K562 (cell line): ENCODE data around the gene LRP1B. TPM values are rescaled to one million over a fixed set of nuclear protein-coding genes. Genes with fewer than 3 reads are reported as not detected.

ENCODE experiments used
- ATAC-seq: fragments of 200-7000 bp; cut with Tn5 transposase; 3 replicates; pipeline ENCODE4 v1.9.1; 2020; ENCODE audit warnings: moderate library complexity
- BruUV-seq: library from RNA; stranded (reverse); fragments of 400-500 nt; replicated peaks from 2 replicates; lab custom pipeline; 2021; lab: Mats Ljungman, UMichigan
- CTCF ChIA-PET: fragments of 300-600 bp; formaldehyde crosslinking; extraction: SDS; loops from one replicate; lab custom pipeline; 2021; ENCODE audit warnings: low intra/inter-chr PET ratio; lab: Yijun Ruan, JAX
- POLR2A ChIA-PET: fragments of 300-600, 350-650 bp; sonication (Branson Sonifier 250); formaldehyde crosslinking; extraction: SDS; loops from one replicate; lab custom pipeline; 2021; ENCODE audit warnings: antibody characterized with exemption, inconsistent platforms; lab: Yijun Ruan, JAX
- DNase-seq, 4 experiments: peaks; one replicate each; pipeline versions ENCODE4 v3.0.0 to v3.0.0-alpha.2; 2011 to 2018; ENCODE audit warnings: low spot score in 3 of 4, mixed read lengths in 3 of 4; ENCODE audit errors: extremely low read depth in 1 of 4
- FAIRE-seq: peaks from 2 replicates; lab custom pipeline; 2011; peaks lifted over from hg19 to GRCh38; lab: Jason Lieb, UNC
- H2AFZ ChIP-seq: 2 replicates; pipeline ENCODE4 v1.6.0; 2011; ENCODE audit warnings: low read depth, low read length, control low read depth, inconsistent platforms
- H3K27ac ChIP-seq: fragments of 200-600 bp; 3 replicates; pipeline ENCODE4 v1.8.0; 2011; ENCODE audit warnings: low read depth, mild to moderate bottlenecking, control low read depth, inconsistent platforms, low read length, moderate library complexity, mixed read lengths; ENCODE audit errors: extremely low read depth
- H3K27me3 ChIP-seq, 2 experiments: fragments of 300-600 bp in 1 of 2; 2 replicates in 1 of 2; 3 replicates in 1 of 2; pipeline versions ENCODE4 v1.6.0 to v1.8.0; 2011; ENCODE audit warnings: inconsistent platforms in 2 of 2, low read length in 2 of 2, mild to moderate bottlenecking in 1 of 2, mixed read lengths in 1 of 2, moderate library complexity in 1 of 2; ENCODE audit not compliant: control insufficient read depth in 2 of 2, insufficient read depth in 2 of 2
- H3K36me3 ChIP-seq: fragments of 300-600 bp; 3 replicates; pipeline ENCODE4 v1.8.0; 2011; ENCODE audit warnings: mild to moderate bottlenecking, low read length, inconsistent platforms; ENCODE audit not compliant: control insufficient read depth, insufficient read depth
- H3K4me1 ChIP-seq, 2 experiments: fragments of 200-600 bp in 1 of 2; replicated peaks in 1 of 2; 2 replicates in 1 of 2; 3 replicates in 1 of 2; pipeline versions ENCODE4 v1.5.1 to v1.8.0; 2011; ENCODE audit warnings: inconsistent platforms in 2 of 2, low read length in 2 of 2, mild to moderate bottlenecking in 1 of 2, mixed read lengths in 1 of 2, moderate library complexity in 1 of 2; ENCODE audit not compliant: control insufficient read depth in 2 of 2, insufficient read depth in 2 of 2
- H3K4me2 ChIP-seq: 2 replicates; pipeline ENCODE4 v1.6.1; 2011; ENCODE audit warnings: low read length, control low read depth, inconsistent platforms, mixed read lengths; ENCODE audit not compliant: insufficient read depth
- H3K4me3 ChIP-seq: fragments of 200-600 bp; sonication (generic), shearing (Covaris generic); 2 replicates; pipeline ENCODE4 v1.5.1; 2016; ENCODE audit warnings: control low read depth, inconsistent platforms
- H3K79me2 ChIP-seq: fragments of 200-600 bp; 3 replicates; pipeline ENCODE4 v1.8.0; 2011; ENCODE audit warnings: low read length, inconsistent platforms; ENCODE audit not compliant: control insufficient read depth, insufficient read depth
- H3K9ac ChIP-seq, 2 experiments: 2 replicates each; pipeline versions ENCODE4 v1.6.0 to v1.6.1; 2011; ENCODE audit warnings: low read depth in 2 of 2, low read length in 2 of 2, control low read depth in 1 of 2, inconsistent platforms in 1 of 2, mild to moderate bottlenecking in 1 of 2, mixed read lengths in 1 of 2; ENCODE audit not compliant: insufficient read depth in 1 of 2
- H3K9me1 ChIP-seq: one replicate; pipeline ENCODE4 v1.6.0; 2011; ENCODE audit warnings: inconsistent platforms, mild to moderate bottlenecking, low read length, moderate library complexity; ENCODE audit not compliant: control insufficient read depth, insufficient read depth
- H3K9me3 ChIP-seq: replicated peaks from 2 replicates; pipeline ENCODE4 v1.5.1; 2011; ENCODE audit warnings: low read depth, low read length, inconsistent platforms; ENCODE audit not compliant: control insufficient read depth, insufficient read depth
- H4K20me1 ChIP-seq: replicated peaks from 2 replicates; pipeline ENCODE4 v1.6.1; 2011; ENCODE audit warnings: low read length, inconsistent platforms, mixed read lengths; ENCODE audit not compliant: control insufficient read depth, insufficient read depth
- CREBBP ChIP-seq: IDR thresholded peaks from one replicate; pipeline ENCODE4 v1.6.1; 2012; ENCODE audit warnings: low read depth, mild to moderate bottlenecking, control low read depth, inconsistent platforms, low read length
- DMBX1 ChIP-seq: fragments of 250-450 bp; sonication (Bioruptor Pico); IDR thresholded peaks from 2 replicates; pipeline ENCODE4 v1.8.0; 2022; ENCODE audit warnings: inconsistent platforms, mild to moderate bottlenecking, moderate library complexity, borderline replicate concordance
- FOXA1 ChIP-seq: fragments of 450-650 bp; IDR thresholded peaks from 2 replicates; pipeline ENCODE4 v1.6.1; 2016; ENCODE audit warnings: mild to moderate bottlenecking, borderline replicate concordance
- RFX1 ChIP-seq: fragments of 450-650 bp; IDR thresholded peaks from 2 replicates; pipeline ENCODE4 v1.6.1; 2016; ENCODE audit warnings: mild to moderate bottlenecking, moderate library complexity
- RFX7 ChIP-seq: fragments of 250-450 bp; sonication (Bioruptor Pico); IDR thresholded peaks from 2 replicates; pipeline ENCODE4 v1.5.1; 2021; ENCODE audit warnings: mild to moderate bottlenecking
- TAL1 ChIP-seq: fragments of 450-650 bp; IDR thresholded peaks from 2 replicates; pipeline ENCODE4 v1.6.1; 2016; ENCODE audit warnings: mild to moderate bottlenecking
- ZNF282 ChIP-seq: sonication (generic); formaldehyde crosslinking; IDR thresholded peaks from 2 replicates; pipeline ENCODE4 v1.8.1; 2023; ENCODE audit warnings: missing genetic modification reagents
- ZNF764 ChIP-seq: fragments of 250-450 bp; sonication (Bioruptor Pico); IDR thresholded peaks from 2 replicates; pipeline ENCODE4 v1.4.0; 2020; ENCODE audit warnings: low read depth, mild to moderate bottlenecking, moderate library complexity
- WGBS: fragments of 100-300 bp; shearing (Covaris generic); methylation state at CpG from one replicate; pipeline ENCODE4 v1.1.6; 2016; ENCODE audit warnings: low coverage, mixed read lengths; ENCODE audit not compliant: insufficient coverage; ENCODE audit errors: missing lambda C conversion rate; 5-methylcytosine and 5-hydroxymethylcytosine counted together
- in situ Hi-C: fragments of 300-500 bp; cut with MboI; formaldehyde crosslinking; loops from 4 replicates; pipeline ENCODE4 v1.15.0; 2018; ENCODE audit warnings: inconsistent platforms, mixed read lengths
- intact Hi-C: fragments of 100-400 bp; cut with micrococcal nuclease; formaldehyde crosslinking; loops from 2 replicates; pipeline ENCODE4 v1.14.2; 2022
- polyA plus RNA-seq, 8 experiments: library from polyadenylated mRNA; depleted of rRNA in 4 of 8; stranded (reverse) in 5 of 8; unstranded in 3 of 8; fragments of >200 nt; fragmentation: Nextera tagmentation in 2 of 8; fragmentation: Illumina TruSeq in 1 of 8; extraction: Ambion mirVana in 2 of 8; extraction: Trizol in 1 of 8; gene quantifications; 2 replicates each; pipeline versions ENCODE4 v1.2.1 to v1.2.3, GENCODE V29; 2011 to 2014; ENCODE audit warnings: inconsistent platforms in 1 of 8, missing spikeins in 1 of 8
- total RNA-seq, 7 experiments: library from RNA; depleted of rRNA in 6 of 7; stranded (reverse); fragments of >200 nt in 6 of 7; fragmentation: Illumina TruSeq in 2 of 7; extraction: Trizol in 2 of 7; gene quantifications; 2 replicates each; pipeline versions ENCODE4 v1.2.1 to v1.2.3, GENCODE V29; 2011 to 2021; ENCODE audit warnings: low replicate concordance in 1 of 7
- TF ChIP-seq, protein P1 (sequence below): fragments of 450-650 bp; IDR thresholded peaks from 2 replicates; pipeline ENCODE4 v1.6.1; 2017; ENCODE audit warnings: antibody characterized with exemption

The LRP1B gene
- total and polyA plus RNA-seq, 9 of the 15 experiments (the other 6 are each of a cell fraction or from before 2014, with no cell fraction given), result not detected

DNA sequence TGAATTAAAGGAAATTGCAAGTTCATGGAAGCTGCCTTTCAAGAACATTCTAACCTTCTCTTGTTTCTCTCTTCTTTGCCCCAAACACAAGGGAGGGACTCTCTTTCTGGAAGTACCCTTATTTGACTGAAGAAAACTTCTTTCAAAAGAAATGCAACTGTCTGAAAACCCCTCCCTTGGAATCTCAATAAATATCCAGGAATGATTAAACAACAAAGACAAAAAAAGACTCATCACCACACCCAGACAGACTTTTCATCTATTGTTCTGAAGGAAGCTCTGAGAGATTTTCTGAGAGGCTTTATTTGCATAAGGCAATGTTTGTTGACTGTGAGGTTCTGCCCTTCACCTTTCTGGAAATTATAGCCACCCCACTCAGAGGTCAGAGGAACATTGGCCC lies 1260.9 kb downstream of the LRP1B start:
- Histone ChIP-seq H3K79me2 (no peaks in the 10 kb centered on the region), H3K4me1 (no peaks in the 10 kb centered on the region), H3K36me3 (no peaks in the 10 kb centered on the region), H3K9me1 (no peaks in the 10 kb centered on the region), H3K9me3 (no peaks in the 10 kb centered on the region), H3K27me3 (no peaks in the 10 kb centered on the region), H2AFZ (no peak overlapping the region), H4K20me1 (no peaks in the 10 kb centered on the region), H3K4me3 (no peak overlapping the region), H3K27ac (no peak overlapping the region), H3K9ac (no peak overlapping the region), H3K4me2 (no peak overlapping the region)
- ATAC-seq, result no peak
- in situ Hi-C loops, result no loop called here
- DNase-seq, result no peak
- no TSS peak for BruUV-seq
- intact Hi-C loops, result loop anchor here (10.0 kb wide), 1 partner anchor 1945 kb away; no protein-coding TSS in a partner anchor
- no peak for FAIRE-seq
- POLR2A ChIA-PET, result no interaction called here
- CTCF ChIA-PET, result no interaction called here
- TF ChIP-seq FOXA1, result no peak

DNA sequence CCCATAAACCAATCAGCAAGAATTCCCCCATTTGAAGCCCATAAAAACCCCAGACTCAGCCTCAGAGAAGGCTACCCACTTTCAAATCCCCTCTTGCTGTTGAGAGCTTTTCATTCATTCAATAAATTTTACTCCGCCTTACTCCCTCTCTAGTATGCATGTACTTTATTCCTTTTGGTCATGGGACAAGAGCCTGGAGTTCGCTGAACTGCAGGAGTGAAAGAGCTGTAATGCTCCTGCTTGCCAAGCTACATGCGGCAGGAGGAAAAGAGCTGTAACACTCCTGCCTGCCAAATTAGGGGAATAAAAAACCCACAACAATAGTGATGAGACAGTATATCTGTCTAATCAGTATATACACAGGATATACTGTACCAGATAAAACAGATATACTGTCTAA lies 1261.7 kb downstream of the LRP1B start:
- H3K36me3 ChIP-seq, result no peaks in the 10 kb centered on the region

More for the DNA sequence above, 1261.7 kb downstream of the LRP1B start:
- TF ChIP-seq ZNF282 (CRISPR knock-in tag), result no peak
- no peak for TF ChIP-seq ZNF764 (CRISPR knock-in tag)
- TF ChIP-seq, protein P1, sequence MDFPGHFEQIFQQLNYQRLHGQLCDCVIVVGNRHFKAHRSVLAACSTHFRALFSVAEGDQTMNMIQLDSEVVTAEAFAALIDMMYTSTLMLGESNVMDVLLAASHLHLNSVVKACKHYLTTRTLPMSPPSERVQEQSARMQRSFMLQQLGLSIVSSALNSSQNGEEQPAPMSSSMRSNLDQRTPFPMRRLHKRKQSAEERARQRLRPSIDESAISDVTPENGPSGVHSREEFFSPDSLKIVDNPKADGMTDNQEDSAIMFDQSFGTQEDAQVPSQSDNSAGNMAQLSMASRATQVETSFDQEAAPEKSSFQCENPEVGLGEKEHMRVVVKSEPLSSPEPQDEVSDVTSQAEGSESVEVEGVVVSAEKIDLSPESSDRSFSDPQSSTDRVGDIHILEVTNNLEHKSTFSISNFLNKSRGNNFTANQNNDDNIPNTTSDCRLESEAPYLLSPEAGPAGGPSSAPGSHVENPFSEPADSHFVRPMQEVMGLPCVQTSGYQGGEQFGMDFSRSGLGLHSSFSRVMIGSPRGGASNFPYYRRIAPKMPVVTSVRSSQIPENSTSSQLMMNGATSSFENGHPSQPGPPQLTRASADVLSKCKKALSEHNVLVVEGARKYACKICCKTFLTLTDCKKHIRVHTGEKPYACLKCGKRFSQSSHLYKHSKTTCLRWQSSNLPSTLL, result no peak
- no peak for TF ChIP-seq RFX1
- TF ChIP-seq TAL1, result no peak
- TF ChIP-seq CREBBP, result no peak
- TF ChIP-seq RFX7 (CRISPR knock-in tag), result no peak
- TF ChIP-seq DMBX1 (CRISPR knock-in tag), result no peak
- WGBS, result 11% methylated on average over 3 of the region's 3 CpGs
- no peak overlapping the region for H3K9ac ChIP-seq
- H3K9me1 ChIP-seq, result no peaks in the 10 kb centered on the region
- H3K4me1 ChIP-seq, result no peaks in the 10 kb centered on the region
- no peak overlapping the region for H3K4me3 ChIP-seq
- POLR2A ChIA-PET, result no interaction called here
- no TSS peak for BruUV-seq
- CTCF ChIA-PET, result no interaction called here
- ATAC-seq (no peak), FAIRE-seq (no peak), DNase-seq (no peak)
- H3K79me2 ChIP-seq, result no peaks in the 10 kb centered on the region
- no peak overlapping the region for H2AFZ ChIP-seq
- in situ Hi-C loops, result no loop called here
- H3K4me2 ChIP-seq, result no peak overlapping the region
- intact Hi-C loops, result loop anchor here (10.0 kb wide), 1 partner anchor 1944 kb away; no protein-coding TSS in a partner anchor
- no peaks in the 10 kb centered on the region for H3K9me3 ChIP-seq
- no peak overlapping the region for H3K27ac ChIP-seq
- H3K27me3 ChIP-seq, result no peaks in the 10 kb centered on the region
- no peaks in the 10 kb centered on the region for H4K20me1 ChIP-seq
